ENCODE data around the gene NES.

- TF ChIP-seq BACH2 (CRISPR knock-in tag; IDR thresholded peaks at IDR 0.05; ENCODE audit: borderline replicate concordance) (no peak), CSRNP3 (CRISPR knock-in tag; IDR thresholded peaks at IDR 0.05) (no peak), ZNF8 (CRISPR knock-in tag; IDR thresholded peaks at IDR 0.05) (no peak), PATZ1 (CRISPR knock-in tag; IDR thresholded peaks at IDR 0.05; ENCODE audit: borderline replicate concordance) (no peak)
Observed at GRCh38 chr1:156692441-156692924, 15.3 kb upstream of the NES start.
